Measurements from ENCODE around the gene RPL28. TPM values are rescaled to one million over a fixed set of nuclear protein-coding genes. Genes with fewer than 3 reads are reported as not detected.

Gene RPL28
- total and polyA plus RNA-seq, 2 of the 13 experiments (the other 11 are each of a cell fraction or from before 2014, with no cell fraction given) = 105 to 420 TPM

- 58% methylated on average over 4 of the region's 4 CpGs for WGBS (ENCODE audit: low lambda C conversion rate)
- Histone ChIP-seq H4K20me1 (ENCODE audit: insufficient read depth, low read length) (no peaks in the 10 kb centered on the region), H3K4me2 (ENCODE audit: low read depth, low read length) (no peak overlapping the region)
These were observed 49.3 kb downstream of the RPL28 start for GRCh38 chr19:55435020-55435419.

More at GRCh38 chr19:55435020-55435419, 49.3 kb downstream of the RPL28 start:
- no peak for DNase-seq (ENCODE audit: low spot score)
- peak; percentile 68 for FAIRE-seq
- in situ Hi-C loops (cut with HindIII; ENCODE audit: extremely low pct_ligation_motif_present, low pct_unique_long_range_greater_than_20kb) = no loop called here
- ATAC-seq = no peak
- no peaks in the 10 kb centered on the region for H3K79me2 ChIP-seq (ENCODE audit: insufficient read depth, low read length)
- BruUV-seq (replicated peaks) = no TSS peak
- CTCF ChIA-PET (ENCODE audit: low intra/inter-chr PET ratio, low total read pairs) = no interaction called here
- H3K27me3 ChIP-seq (ENCODE audit: control insufficient read depth in 1 of 2, insufficient read depth in 2 of 2, low read length in 2 of 2) = peaks cover under 1 to 2% of the 10 kb centered on the region in 2 experiments; a peak in 2 of 5 replicates
- no peak overlapping the region for H3K9ac ChIP-seq (ENCODE audit: insufficient read depth, low read depth, low read length)
- intact Hi-C loops (cut with micrococcal nuclease; ENCODE audit: unreplicated experiment) = no loop called here
- no peak overlapping the region for H2AFZ ChIP-seq (ENCODE audit: low read length)
- TF ChIP-seq CENPX (CRISPR knock-in tag; IDR thresholded peaks at IDR 0.05) = no peak
- peak; percentile 91 for TF ChIP-seq ZNF646 (CRISPR knock-in tag; IDR thresholded peaks at IDR 0.05)
- 0 out of 2 replicates have a peak, but pooled peaks have one; percentile 29 for TF ChIP-seq HNRNPL (IDR thresholded peaks at IDR 0.05; ENCODE audit: low read depth, low read length)
- H3K4me1 ChIP-seq (ENCODE audit: insufficient read depth, low read length) = no peaks in the 10 kb centered on the region
- H3K4me3 ChIP-seq (replicated peaks in 1 of 3; ENCODE audit: insufficient read depth in 1 of 3, low read depth in 2 of 3, low read length in 3 of 3) = no peak overlapping the region
- no peak overlapping the region for H3K27ac ChIP-seq (ENCODE audit: extremely low read length, insufficient read depth, low read length)
- H3K36me3 ChIP-seq (replicated peaks in 1 of 2; ENCODE audit: control insufficient read depth in 1 of 2, insufficient read depth in 2 of 2, low read length in 2 of 2) = no peaks in the 10 kb centered on the region
- H3K9me3 ChIP-seq (ENCODE audit: low read length) = no peaks in the 10 kb centered on the region
- POLR2A ChIA-PET = no interaction called here

All from HepG2 (cell line).